Right kidney (tissue), 9 donors: ENCODE measurements around the gene GFPT2.
A peak's percentile ranks its signal among the peaks of the same experiment; 100 is the strongest.

Source experiments
- DNase-seq: peaks from one replicate; pipeline ENCODE4 v3.0.0-alpha.2; 2016
- long read RNA-seq, 8 donors: transcript quantifications; one replicate each; lab custom pipeline, GENCODE V29; 2026

GFPT2 gene
- long read RNA-seq, donor 1 = 0 reads
- long read RNA-seq, donor 2 = 0 reads
- long read RNA-seq, donor 3, partial matches to known transcripts = 0 of 2 reads
- long read RNA-seq, donor 3, other reads (novel, unspliced or antisense) = 0 of 2 reads
- long read RNA-seq, donor 4 = 0 reads
- long read RNA-seq, donor 5 = 0 reads
- long read RNA-seq, donor 6 = 0 reads
- long read RNA-seq, donor 7 = 0 reads
- long read RNA-seq, donor 8 = 0 reads

DNA sequence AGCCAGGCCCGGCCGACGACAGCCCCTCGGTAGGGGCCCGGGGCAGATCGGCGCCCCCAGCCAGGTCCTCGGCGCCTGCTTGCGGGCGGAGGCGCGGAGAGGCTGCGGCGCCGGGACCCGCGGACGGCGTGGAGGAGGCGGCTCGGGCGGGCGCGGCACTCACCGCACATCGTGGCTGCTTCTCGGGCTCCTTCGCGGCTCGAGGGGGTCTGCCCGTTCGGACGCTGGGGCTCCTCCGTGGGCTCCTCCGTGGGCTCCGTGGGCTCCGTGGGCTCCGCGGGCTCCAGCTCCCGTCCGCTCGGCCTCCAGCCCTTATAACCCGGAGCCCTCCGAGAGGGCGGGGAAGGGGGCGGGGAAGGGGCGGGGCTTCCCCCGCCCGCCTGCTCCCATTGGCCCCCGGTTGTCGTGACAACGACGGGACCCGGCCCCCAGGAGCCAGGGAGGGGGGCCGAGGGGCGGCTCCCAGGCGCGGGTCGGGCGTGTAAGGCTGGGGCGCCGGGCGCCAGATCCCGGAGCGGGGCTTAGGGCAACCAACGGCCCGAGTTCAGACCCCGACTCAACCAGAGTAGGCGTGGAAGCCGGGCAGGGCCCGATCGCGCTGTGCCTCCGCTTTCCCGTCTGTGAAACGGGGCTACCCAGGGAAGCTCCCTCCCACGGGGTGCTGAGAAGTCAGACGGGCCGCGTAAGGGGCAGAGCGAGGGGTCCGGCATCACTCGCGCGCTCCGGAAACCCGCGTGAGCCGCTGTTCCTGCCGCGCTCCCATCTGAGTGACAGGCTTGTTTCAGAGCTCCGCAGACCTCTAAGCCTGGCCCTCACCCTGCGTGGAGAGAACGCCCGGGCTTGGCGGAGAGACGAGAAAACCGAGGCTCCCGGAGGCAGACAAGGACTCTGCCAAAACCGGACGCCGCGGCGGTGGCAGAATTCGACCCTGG is at the start of gene GFPT2:
Gene GFPT2, minus strand, starts transcription at position 289 of the 932 bp plus-strand sequence. Its CDS starts 119 bp downstream, at position 170.
- peak; percentile 84 for DNase-seq

DNA sequence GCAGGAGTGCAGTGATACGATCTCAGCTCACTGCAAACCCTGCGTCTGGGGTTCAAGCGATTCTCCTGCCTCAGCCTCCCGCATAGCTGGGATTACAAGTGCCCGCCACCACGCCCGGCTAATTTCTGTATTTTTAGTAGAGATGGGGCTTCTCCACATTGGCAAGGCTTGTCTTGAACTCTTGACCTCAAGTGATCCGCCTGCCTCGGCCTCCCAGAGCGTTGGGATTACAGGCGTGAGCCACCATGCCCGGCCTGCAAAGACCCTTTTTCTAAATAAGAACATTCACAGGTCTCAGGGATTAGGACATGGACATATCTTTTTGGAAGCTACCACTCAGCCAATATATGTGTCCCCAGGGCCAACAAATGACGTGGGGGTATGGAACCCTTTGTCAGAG is 49.6 kb upstream of the GFPT2 start:
- no peak for DNase-seq

DNA sequence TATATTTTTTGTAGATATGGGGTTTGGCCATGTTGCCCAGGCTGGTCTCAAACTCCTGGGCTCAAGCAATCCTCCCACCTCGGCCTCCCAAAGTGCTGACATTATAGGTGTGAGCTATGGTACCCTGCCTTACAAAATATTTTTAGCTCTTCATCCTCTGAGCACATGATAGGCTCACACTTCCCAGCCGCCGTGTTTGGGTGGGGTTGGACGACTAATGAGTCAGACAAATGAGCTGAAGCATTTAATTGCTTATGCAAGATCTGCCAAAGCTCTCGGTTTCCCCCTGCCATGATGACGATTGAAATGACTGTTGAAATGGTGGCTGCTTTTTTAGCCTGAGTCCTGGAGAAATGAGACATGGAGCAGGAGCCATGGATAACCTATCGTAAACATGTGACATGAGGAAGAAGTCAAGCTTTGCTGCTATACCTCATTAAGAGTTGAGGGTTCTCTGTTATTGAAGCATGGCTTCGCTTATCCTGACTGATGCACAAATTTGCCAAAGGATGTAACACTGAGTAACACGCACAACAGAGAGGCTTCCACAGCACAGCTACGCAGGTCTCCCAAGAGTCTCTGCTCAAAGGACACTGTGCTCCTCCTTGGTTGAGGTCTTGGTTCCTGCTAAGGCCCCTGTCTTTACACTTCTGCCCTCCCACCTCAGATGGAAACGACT is 48.2 kb upstream of the GFPT2 start:
- no peak for DNase-seq

- DNase-seq = no peak
These were observed 47.3 kb upstream of the GFPT2 start for GRCh38 chr5:180400416-180400815.

DNA sequence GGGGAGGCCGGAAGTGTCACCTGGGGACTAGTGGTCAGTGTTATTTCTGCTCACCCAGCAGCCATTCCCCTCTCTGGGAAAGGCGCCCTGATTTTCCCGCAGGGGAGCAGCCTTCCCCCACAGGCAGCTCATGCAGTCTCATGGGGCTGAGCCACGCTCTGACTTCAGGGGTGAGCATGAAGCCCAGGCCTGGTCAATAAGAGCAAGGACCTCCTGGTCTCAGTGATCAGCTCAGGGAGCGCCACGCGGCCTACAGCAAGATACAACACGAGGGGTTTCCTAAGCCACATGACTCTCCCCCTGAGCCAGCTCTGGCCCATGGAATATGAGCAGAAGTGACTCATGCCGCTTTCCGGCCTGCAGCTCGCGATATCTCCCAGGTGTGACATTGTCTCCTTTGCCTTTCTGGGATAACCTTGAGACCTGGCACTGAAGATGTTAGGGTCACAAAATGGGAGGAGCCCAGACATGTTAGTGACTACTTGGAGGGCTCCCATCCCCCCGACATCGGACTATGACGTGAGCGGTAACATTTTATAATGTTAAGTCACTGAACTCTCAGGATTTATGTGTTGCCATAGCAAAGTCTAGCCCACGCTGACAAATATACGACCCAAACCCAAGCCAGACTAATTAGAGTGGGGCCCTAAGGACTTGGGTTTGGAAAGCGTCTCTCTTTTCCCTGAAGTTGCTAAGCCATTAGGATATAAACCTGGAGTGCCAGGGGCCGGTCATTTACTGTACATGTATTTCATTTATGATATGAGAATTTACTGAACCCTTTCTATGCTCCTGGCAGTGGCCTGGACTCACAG is 46.5 kb upstream of the GFPT2 start:
- no peak for DNase-seq

DNA sequence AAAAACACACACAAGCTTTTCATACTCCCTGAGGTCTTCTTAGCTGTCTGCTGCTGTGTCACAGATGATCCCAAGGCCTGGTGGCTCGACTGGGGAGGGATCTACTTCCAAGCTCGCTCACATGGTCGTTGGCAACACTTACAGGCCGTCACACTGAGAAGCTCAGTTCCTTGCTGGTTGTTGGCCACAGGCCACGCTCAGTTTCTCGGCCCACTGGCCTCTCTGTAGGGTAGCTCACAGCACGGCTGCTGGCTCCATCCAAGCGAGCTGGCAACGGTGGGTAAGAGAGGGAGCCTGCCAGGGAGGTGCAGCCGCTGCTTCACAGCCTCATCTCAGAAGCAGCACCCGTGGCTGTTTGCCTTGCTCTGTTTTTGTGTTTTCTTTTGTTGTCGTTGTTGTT is 43.8 kb upstream of the GFPT2 start:
- no peak for DNase-seq

- no peak for DNase-seq
These were observed 42.6 kb upstream of the GFPT2 start for GRCh38 chr5:180395540-180396274.

GRCh38 chr5:180394031-180394636 is 41.0 kb upstream of the GFPT2 start:
- no peak for DNase-seq

DNA sequence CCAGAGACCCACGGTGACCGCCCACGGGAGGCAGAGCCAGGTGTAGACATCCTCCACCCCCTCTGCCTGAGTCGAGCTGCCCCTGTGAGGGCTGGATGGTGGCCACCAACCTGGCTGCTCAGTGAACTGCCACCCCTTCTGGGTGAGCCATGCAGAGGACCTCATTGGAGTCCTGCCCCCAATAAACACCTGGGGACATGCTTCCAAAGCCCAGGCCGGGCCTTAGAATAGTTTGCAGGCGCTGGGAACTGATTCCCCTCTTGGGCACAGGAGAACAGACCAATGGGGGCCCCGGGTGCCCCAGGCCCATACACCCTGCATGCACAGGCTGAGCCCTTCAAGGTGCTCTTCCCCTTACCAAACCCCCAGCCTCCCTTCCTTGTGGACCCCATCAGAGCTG is 38.1 kb upstream of the GFPT2 start:
- no peak for DNase-seq

DNA sequence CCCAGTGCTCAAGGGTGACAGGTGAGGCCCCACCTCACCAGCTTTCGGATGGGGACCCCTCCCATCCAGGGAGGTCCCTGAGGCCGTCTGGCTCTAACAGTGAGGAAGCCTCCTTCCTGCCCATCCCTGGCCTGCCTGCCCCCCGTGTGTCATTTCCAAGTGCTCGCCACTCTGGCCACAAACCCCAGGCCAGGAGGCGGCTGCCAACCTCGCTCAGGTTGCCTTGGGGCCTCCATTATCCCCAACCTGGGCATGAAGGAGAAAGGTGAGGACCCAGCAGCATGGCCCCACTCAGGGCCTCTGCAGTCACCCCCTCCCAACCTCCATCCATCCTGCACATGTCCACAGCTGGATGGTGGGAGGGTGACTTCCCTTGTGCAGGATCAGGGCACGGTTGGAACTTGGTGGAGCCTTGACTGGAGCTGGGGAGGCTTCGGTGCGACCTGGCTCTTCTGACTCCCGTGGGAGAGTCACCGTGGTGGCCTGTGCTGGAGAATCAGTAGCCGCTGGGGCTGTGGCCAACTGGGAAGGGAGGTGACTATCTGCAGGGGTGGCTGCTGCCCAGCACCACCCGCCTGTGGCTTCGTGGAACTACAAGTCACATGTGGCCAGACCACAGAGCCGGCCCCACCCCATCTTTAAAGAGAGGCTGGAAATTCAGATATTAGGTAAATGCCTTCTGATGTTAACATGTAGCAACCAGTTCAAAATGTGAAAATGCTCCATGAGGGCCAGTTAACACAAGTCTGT is 37.5 kb upstream of the GFPT2 start:
- DNase-seq = no peak

DNA sequence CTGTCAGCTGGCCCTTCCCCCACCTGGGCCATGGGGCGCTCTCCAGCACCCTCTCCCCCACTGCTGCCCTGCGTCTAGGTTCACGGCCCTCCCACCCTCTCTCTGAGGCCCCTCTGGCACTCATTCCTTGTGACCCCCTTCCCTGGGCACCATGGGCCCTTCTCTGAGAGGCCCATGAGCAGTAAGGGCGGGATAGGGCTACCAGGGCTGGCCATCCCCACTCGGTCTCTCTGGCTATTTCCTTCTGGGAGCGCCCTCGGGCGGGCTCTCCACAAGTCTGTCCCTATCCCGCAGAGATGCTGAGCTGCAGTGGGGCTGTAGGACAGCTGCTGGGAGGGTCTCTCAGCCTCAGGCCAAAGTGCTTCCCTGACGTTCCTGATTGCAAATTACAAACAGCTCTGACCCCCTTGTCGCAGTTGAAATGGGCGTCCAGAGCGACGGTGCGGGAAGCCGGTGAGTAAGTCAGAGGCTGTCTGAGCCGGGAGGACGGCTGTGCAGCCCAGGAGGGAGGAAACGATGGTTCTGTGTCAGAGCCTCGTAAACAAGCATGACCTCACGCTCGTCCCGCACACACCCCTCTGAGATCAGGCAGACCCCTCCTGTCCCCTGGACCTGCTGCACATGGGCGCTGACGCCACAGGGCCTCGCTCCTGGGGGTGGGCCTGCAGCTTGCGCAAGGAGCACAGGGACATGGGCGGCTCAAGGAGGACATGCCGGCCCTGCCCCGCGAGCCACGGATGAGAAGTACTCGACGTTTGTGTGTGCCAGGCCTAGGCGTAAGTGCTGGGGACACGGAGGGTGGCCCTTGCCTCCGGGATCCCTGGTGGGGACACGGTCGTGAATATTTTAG is 36.3 kb upstream of the GFPT2 start:
- DNase-seq = no peak

DNA sequence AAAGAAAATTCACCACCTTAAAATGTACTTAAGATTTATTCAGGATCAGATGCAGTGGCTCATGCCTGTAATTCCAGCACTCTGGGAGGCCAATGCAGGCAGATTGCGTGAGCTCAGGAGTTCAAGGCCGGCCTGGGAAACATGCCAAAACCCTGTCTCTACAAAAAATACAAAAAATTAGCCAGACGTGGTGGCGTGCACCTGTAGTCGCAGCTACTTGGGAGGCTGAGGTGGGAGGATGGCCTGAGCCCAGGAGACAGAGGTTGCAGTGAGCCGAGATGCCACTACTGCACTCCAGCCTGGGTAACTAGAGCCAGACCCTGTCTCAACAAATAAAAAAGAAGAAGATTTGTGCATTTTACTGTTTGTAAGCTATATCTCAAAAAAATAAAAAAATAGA is 34.7 kb upstream of the GFPT2 start:
- DNase-seq = no peak

- DNase-seq = no peak
These were observed 29.8 kb upstream of the GFPT2 start for GRCh38 chr5:180382926-180383325.

- no peak for DNase-seq
These were observed 28.8 kb upstream of the GFPT2 start for GRCh38 chr5:180381851-180382480.

- DNase-seq = no peak
These were observed 28.3 kb upstream of the GFPT2 start for GRCh38 chr5:180381428-180381827.

DNA sequence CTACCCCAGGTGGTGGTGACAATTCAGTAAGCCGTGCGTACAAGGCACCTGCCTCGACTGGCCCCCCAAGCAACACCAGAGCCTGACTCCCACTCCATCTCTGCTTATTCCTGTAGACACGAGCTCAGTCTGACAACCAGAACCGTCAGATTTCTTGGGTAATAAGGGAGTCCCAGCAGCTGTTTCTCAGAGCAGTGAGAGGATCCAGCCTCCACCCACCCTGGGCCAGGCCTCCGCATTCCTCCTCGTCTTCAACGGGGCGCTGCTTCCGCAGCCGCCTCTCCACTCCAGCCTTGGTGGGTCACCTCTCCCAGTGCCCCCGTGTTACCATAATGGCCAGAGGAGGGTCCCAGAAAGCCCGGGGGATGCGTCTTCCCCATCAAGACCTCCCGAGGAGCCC is 27.7 kb upstream of the GFPT2 start:
- no peak for DNase-seq

DNA sequence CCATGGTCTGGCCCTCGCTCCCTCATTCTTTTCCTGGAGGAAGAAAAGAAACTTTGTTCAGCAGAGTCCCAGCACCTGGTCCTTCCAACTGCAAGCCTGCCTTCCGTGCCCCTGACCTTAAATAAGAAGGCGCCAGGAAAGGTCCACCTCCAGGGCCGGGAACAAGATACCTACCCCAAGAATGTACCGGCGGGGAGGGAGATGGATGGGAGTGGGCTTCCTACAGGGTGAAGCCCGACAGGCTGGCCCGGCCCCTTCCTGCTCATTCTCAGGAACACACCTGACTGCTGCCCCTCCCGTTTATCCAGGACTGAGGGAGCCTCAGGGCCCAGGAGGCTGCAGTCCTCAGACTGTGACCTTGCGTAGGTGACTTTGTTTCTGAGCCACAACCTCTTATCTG is 27.3 kb upstream of the GFPT2 start:
- no peak for DNase-seq

GRCh38 chr5:180379355-180380070 is 26.4 kb upstream of the GFPT2 start:
- no peak for DNase-seq
